Ovary (tissue), 9 donors: ENCODE data around the gene SMURF1. TPM values are rescaled to one million over a fixed set of nuclear protein-coding genes. Genes with fewer than 3 reads are reported as not detected.

Experiments used
- DNase-seq, 5 donors: peaks; one replicate each; pipeline ENCODE4 v3.0.0-alpha.2; 2019 to 2020
- H3K27ac ChIP-seq, 2 donors: fragments of 200-600 bp; one replicate each; pipeline versions ENCODE4 v1.5.1 to v1.8.0; 2019 to 2022
- H3K27me3 ChIP-seq: fragments of 200-600 bp; one replicate; pipeline ENCODE4 v1.8.0; 2022
- H3K36me3 ChIP-seq: fragments of 200-600 bp; sonication (generic); one replicate; pipeline ENCODE4 v1.5.1; 2019
- H3K4me1 ChIP-seq: one replicate; pipeline ENCODE4 v1.8.1; 2013; ENCODE audit warnings: mild to moderate bottlenecking, moderate library complexity; ENCODE audit not compliant: insufficient read depth
- H3K4me3 ChIP-seq: fragments of 200-600 bp; sonication (generic); one replicate; pipeline ENCODE4 v1.5.1; 2017
- H3K9me3 ChIP-seq, 2 donors: fragments of 200-600 bp in 1 of 2; sonication (generic) in 1 of 2; one replicate each; pipeline versions ENCODE4 v1.5.1 to v1.8.1; 2013 to 2019; ENCODE audit warnings: mild to moderate bottlenecking in 1 of 2, moderate library complexity in 1 of 2
- EP300 ChIP-seq: sonication (generic); formaldehyde crosslinking; IDR thresholded peaks from one replicate; pipeline ENCODE4 v1.6.1; 2017; ENCODE audit warnings: antibody characterized with exemption
- POLR2A ChIP-seq: fragments of 450-650 bp; IDR thresholded peaks from one replicate; pipeline ENCODE4 v1.6.1; 2017; ENCODE audit warnings: antibody characterized with exemption, mild to moderate bottlenecking, moderate library complexity
- WGBS, 3 donors: extraction: QIAGEN DNeasy Blood & Tissue Kit in 1 of 3; methylation state at CpG; one replicate each; pipeline versions ENCODE4 v1.1.5 to v1.1.7; 2013 to 2017; 5-methylcytosine and 5-hydroxymethylcytosine counted together
- intact Hi-C, 4 donors: fragments of 100-400 bp; cut with DNase I; formaldehyde crosslinking; loops; one replicate each; pipeline versions ENCODE4 v1.11.0 to v1.15.1; 2022 to 2023
- polyA plus RNA-seq, 2 donors: library from polyadenylated mRNA; stranded (reverse); fragments of 200-250 nt in 1 of 2; fragments of 350-450 nt in 1 of 2; fragmentation: Illumina TruSeq in 1 of 2; extraction: RNeasy Lipid Tissue Mini Kit (QIAGEN cat#74804) in 1 of 2; gene quantifications; one replicate each; pipeline ENCODE4 v1.2.3, GENCODE V29; 2013 to 2014
- total RNA-seq, 7 donors: library from RNA; depleted of rRNA in 2 of 7; stranded (reverse); fragments of >200 nt in 2 of 7; fragmentation: NEBNext Ultra II Directional in 3 of 7; extraction: Animal tissue kit (Norgen Biotek cat#: 25700) in 3 of 7; gene quantifications; one replicate each; pipeline versions ENCODE4 v1.1.0 to v1.2.4, GENCODE V29; 2016 to 2023
- TF ChIP-seq, protein P1 (sequence below), 3 donors: fragments of 450-650 bp in 2 of 3; fragments of 200-600 bp in 1 of 3; IDR thresholded peaks; one replicate each; pipeline versions ENCODE4 v1.5.1 to v1.8.0; 2016 to 2022; ENCODE audit warnings: antibody characterized with exemption in 3 of 3, mild to moderate bottlenecking in 1 of 3
- donor health status: DM: no; HTN: no; CAD: no; lungs with moderate emphysema.
- donor health status: DM: no; HTN: no; CAD: no.
- donor health status: Bipolar disorder and iron deficiency.
- donor health status: DM: yes; HTN: yes; CAD: no.
- donor health status: DM: no; HTN: no; CAD: no.
- donor health status: DM: yes; HTN: yes; CAD: no.

SMURF1 gene
- total and polyA plus RNA-seq, 9 donors, result 15.1 to 40.3 (median 27.2) TPM

DNA sequence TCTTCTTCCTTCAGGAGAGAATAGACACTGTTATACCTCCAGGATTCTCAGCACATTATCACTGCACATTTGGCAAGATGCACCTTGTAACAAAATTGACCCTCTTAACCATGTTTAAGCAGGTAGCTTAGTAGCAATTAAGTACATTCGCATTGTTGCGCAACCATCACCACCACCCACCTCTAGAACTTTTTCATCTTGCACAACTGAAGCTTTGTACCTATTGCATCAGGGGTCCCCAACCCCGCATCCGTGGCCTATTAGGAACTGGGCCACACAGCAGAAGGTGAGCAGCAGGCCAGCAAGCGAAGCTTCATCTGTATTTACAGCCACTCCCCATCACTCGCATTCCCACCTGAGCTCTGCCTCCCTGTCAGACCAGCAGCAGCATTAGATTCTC lies 29.9 kb upstream of the SMURF1 start:
- intact Hi-C loops, result no loop called here
- TF ChIP-seq POLR2A (no peak), EP300 (no peak)
- TF ChIP-seq, protein P1, sequence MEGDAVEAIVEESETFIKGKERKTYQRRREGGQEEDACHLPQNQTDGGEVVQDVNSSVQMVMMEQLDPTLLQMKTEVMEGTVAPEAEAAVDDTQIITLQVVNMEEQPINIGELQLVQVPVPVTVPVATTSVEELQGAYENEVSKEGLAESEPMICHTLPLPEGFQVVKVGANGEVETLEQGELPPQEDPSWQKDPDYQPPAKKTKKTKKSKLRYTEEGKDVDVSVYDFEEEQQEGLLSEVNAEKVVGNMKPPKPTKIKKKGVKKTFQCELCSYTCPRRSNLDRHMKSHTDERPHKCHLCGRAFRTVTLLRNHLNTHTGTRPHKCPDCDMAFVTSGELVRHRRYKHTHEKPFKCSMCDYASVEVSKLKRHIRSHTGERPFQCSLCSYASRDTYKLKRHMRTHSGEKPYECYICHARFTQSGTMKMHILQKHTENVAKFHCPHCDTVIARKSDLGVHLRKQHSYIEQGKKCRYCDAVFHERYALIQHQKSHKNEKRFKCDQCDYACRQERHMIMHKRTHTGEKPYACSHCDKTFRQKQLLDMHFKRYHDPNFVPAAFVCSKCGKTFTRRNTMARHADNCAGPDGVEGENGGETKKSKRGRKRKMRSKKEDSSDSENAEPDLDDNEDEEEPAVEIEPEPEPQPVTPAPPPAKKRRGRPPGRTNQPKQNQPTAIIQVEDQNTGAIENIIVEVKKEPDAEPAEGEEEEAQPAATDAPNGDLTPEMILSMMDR (IDR thresholded peaks at IDR 0.05), result no peak
- WGBS, 3 donors, result 86 to 88% (median 87%) methylated on average over 6 of the region's 6 CpGs
- no peaks in the 10 kb centered on the region for H3K36me3 ChIP-seq
- no peak overlapping the region for H3K4me3 ChIP-seq
- no peak for DNase-seq
- H3K27ac ChIP-seq, result no peak overlapping the region
- no peaks in the 10 kb centered on the region for H3K4me1 ChIP-seq
- no peaks in the 10 kb centered on the region for H3K9me3 ChIP-seq
- no peaks in the 10 kb centered on the region for H3K27me3 ChIP-seq

DNA sequence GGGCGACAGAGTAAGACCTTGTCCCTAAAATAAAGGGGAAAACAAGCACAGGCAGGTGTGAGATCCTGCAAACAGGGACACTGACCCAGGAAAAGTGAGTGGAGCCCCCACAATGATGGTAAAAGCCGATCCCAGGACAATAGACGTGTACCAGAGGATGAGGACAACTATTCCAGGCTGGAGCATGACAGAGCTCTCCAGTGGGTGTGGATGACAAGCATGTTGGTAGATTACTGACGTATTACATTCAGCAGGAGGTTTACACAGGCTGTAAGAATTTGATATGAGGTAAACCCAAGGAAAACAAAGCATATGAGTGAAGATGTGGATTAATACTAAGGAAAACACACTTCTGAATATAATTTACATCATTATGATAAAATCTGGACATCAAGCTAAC lies 27.8 kb upstream of the SMURF1 start:
- H3K27ac ChIP-seq, result no peak overlapping the region
- H3K9me3 ChIP-seq, result no peaks in the 10 kb centered on the region
- no peaks in the 10 kb centered on the region for H3K4me1 ChIP-seq
- intact Hi-C loops, result no loop called here
- no peak overlapping the region for H3K4me3 ChIP-seq
- no peak for DNase-seq
- TF ChIP-seq POLR2A, result no peak
- no peaks in the 10 kb centered on the region for H3K27me3 ChIP-seq
- H3K36me3 ChIP-seq, result no peaks in the 10 kb centered on the region
- WGBS, 3 donors, result 68 to 76% (median 72%) methylated on average over 4 of the region's 4 CpGs

DNA sequence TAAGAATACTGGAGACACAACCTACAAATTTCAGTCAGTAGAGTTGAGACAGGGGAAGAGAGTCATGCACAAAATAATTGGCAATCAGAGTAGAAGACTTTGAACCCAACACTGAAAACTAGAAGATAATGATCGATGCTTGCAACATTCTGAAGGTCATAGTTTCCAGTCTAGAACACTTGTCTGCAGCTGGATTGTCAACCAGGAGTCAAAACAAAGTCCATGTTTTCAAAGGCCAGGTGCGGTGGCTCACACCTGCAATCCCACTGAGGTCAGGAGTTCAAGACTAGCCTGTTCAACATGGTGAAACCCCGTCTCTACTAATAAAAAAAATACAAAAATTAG lies 26.8 kb upstream of the SMURF1 start:
- DNase-seq, result no peak
- Histone ChIP-seq H3K4me1 (no peaks in the 10 kb centered on the region), H3K27me3 (no peaks in the 10 kb centered on the region), H3K9me3 (no peaks in the 10 kb centered on the region), H3K27ac (no peak overlapping the region), H3K4me3 (no peak overlapping the region), H3K36me3 (no peaks in the 10 kb centered on the region)
- 43 to 79% (median 50%) methylated on average over 3 of the region's 3 CpGs for WGBS, 3 donors
- TF ChIP-seq EP300, result no peak
- TF ChIP-seq, protein P1 (IDR thresholded peaks at IDR 0.05), result no peak
- intact Hi-C loops, result no loop called here

DNA sequence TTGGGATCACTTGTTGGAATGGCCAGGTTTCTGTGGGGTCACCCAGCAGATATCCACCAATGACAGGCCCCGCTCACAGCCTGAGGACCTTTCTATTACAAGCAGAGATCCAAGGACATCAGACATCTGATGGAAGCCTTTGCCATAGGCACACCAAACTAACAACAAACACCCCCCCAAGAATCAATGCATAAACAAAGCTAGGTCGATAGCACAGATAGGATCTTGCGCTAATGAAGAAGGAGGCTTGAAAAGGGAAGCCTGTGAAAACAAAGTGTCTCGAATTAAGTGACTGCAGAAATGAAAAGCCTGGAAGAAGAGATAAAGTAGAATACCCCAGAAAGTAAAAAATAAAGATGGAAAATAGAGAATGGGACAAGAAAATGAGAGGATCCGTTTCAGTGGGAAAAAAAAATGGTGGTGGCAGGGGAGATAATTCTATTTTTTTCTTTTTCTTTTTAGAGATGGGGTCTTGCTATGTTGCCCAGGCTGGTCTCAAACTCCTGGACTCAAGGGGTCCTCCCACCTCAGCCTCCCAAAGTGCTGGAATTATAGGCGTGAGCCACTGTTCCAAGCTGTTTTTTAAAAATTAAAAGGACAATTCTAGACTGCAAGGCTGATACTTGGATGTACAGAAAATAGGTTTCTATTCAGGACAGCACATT lies 26.3 kb upstream of the SMURF1 start:
- Histone ChIP-seq H3K36me3 (no peaks in the 10 kb centered on the region), H3K9me3 (no peaks in the 10 kb centered on the region), H3K4me3 (no peak overlapping the region), H3K27ac (no peak overlapping the region), H3K4me1 (no peaks in the 10 kb centered on the region), H3K27me3 (no peaks in the 10 kb centered on the region)
- no peak for DNase-seq
- intact Hi-C loops, result no loop called here
- 82 to 83% (median 82%) methylated on average over 6 of the region's 6 CpGs for WGBS, 3 donors
- TF ChIP-seq EP300 (no peak), POLR2A (no peak)
- TF ChIP-seq, protein P1 (IDR thresholded peaks at IDR 0.05), result no peak

DNA sequence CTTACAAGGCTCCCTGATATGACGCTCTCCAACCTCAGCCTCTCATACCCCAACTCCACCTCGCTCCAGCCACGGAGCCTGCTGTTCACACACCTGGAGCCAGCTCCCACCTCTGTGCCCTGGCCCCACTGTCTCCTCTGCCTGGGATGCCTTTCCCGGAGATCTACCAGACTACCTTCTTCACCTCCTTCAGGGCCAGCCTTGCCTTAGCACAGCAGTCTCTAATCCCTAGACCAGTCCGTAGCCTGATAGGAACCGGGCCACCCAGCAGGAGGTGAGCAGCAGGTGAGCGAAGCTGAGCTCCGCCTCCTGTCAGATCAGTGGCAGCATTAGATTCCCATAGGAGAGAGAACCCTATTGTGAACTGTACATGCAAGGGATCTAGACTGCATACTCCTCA lies 23.2 kb upstream of the SMURF1 start:
- Histone ChIP-seq H3K4me3 (no peak overlapping the region), H3K27me3 (no peaks in the 10 kb centered on the region), H3K36me3 (no peaks in the 10 kb centered on the region), H3K27ac (no peak overlapping the region), H3K4me1 (no peaks in the 10 kb centered on the region), H3K9me3 (no peaks in the 10 kb centered on the region)
- no peak for DNase-seq
- WGBS, 3 donors, result 78 to 86% (median 84%) methylated on average over 8 of the region's 8 CpGs
- intact Hi-C loops, result no loop called here
- TF ChIP-seq POLR2A, result no peak
- TF ChIP-seq, protein P1 (IDR thresholded peaks at IDR 0.05), result no peak
- TF ChIP-seq EP300, result no peak
